Fibroblast of villous mesenchyme (primary cell): ENCODE data around the gene MUC22. TPM values are rescaled to one million over a fixed set of nuclear protein-coding genes. Genes with fewer than 3 reads are reported as not detected.
A peak's percentile ranks its signal among the peaks of the same experiment; 100 is the strongest.
"Not testable (repeated sequence)": the region's sequence is repeated elsewhere in the genome, so short reads cannot be mapped to it uniquely, and the experiment has no call there.

Source experiments
- DNase-seq: peaks from one replicate; pipeline ENCODE4 v3.0.0-alpha.2; 2010; ENCODE audit warnings: low read depth
- H3K4me3 ChIP-seq: 2 replicates; pipeline ENCODE4 v1.5.1; 2011; ENCODE audit warnings: low read depth, mild to moderate bottlenecking, low read length
- CTCF ChIP-seq: IDR thresholded peaks from 2 replicates; pipeline ENCODE4 v1.5.1; 2012; ENCODE audit warnings: low read depth, mild to moderate bottlenecking, low read length; ENCODE audit not compliant: insufficient read depth
- total RNA-seq: library from RNA; depleted of rRNA; stranded (reverse); fragments of >200 nt; gene quantifications from 2 replicates; pipeline ENCODE4 v1.2.3, GENCODE V29; 2012

MUC22 gene
- total RNA-seq, 1 donor, result not detected

- H3K4me3 ChIP-seq, result no peak overlapping the region
- no peak for DNase-seq
- no peak for TF ChIP-seq CTCF
Measured at GRCh38 chr6:31063906-31064435, 53.7 kb downstream of the MUC22 start.

- DNase-seq, result no peak
- no peak for TF ChIP-seq CTCF
- H3K4me3 ChIP-seq, result no peak overlapping the region
Measured at GRCh38 chr6:31065556-31065955, 55.3 kb downstream of the MUC22 start.

- not testable (repeated sequence) for DNase-seq
Measured at GRCh38 chr6:31067028-31067427, 56.8 kb downstream of the MUC22 start.

GRCh38 chr6:31067891-31068668 is 57.8 kb downstream of the MUC22 start:
- not testable (repeated sequence) for H3K4me3 ChIP-seq, DNase-seq

More at GRCh38 chr6:31067028-31067427, 56.8 kb downstream of the MUC22 start:
- H3K4me3 ChIP-seq, result not testable (repeated sequence)

- DNase-seq, result peak; percentile 80
- no peak overlapping the region for H3K4me3 ChIP-seq
- TF ChIP-seq CTCF, result peak; percentile 93
Measured at GRCh38 chr6:31068669-31069340, 58.5 kb downstream of the MUC22 start.

- peak; percentile 76 for DNase-seq
- H3K4me3 ChIP-seq, result no peak overlapping the region
Measured at GRCh38 chr6:31070711-31071197, 60.5 kb downstream of the MUC22 start.

GRCh38 chr6:31074401-31074800 is 64.1 kb downstream of the MUC22 start:
- DNase-seq, result no peak
- TF ChIP-seq CTCF, result no peak
- H3K4me3 ChIP-seq, result no peak overlapping the region

More at GRCh38 chr6:31070711-31071197, 60.5 kb downstream of the MUC22 start:
- peak; percentile 80 for TF ChIP-seq CTCF
